K562 (cell line): ENCODE data around the gene TMEM86A. TPM values are rescaled to one million over a fixed set of nuclear protein-coding genes. Genes with fewer than 3 reads are reported as not detected.

Experiments used
- ATAC-seq: fragments of 200-7000 bp; cut with Tn5 transposase; 3 replicates; pipeline ENCODE4 v1.9.1; 2020; ENCODE audit warnings: moderate library complexity
- BruUV-seq: library from RNA; stranded (reverse); fragments of 400-500 nt; replicated peaks from 2 replicates; lab custom pipeline; 2021; lab: Mats Ljungman, UMichigan
- CTCF ChIA-PET: fragments of 300-600 bp; formaldehyde crosslinking; extraction: SDS; loops from one replicate; lab custom pipeline; 2021; ENCODE audit warnings: low intra/inter-chr PET ratio; lab: Yijun Ruan, JAX
- POLR2A ChIA-PET: fragments of 300-600, 350-650 bp; sonication (Branson Sonifier 250); formaldehyde crosslinking; extraction: SDS; loops from one replicate; lab custom pipeline; 2021; ENCODE audit warnings: antibody characterized with exemption, inconsistent platforms; lab: Yijun Ruan, JAX
- DNase-seq, 4 experiments: peaks; one replicate each; pipeline versions ENCODE4 v3.0.0 to v3.0.0-alpha.2; 2011 to 2018; ENCODE audit warnings: low spot score in 3 of 4, mixed read lengths in 3 of 4; ENCODE audit errors: extremely low read depth in 1 of 4
- FAIRE-seq: peaks from 2 replicates; lab custom pipeline; 2011; peaks lifted over from hg19 to GRCh38; lab: Jason Lieb, UNC
- H2AFZ ChIP-seq: 2 replicates; pipeline ENCODE4 v1.6.0; 2011; ENCODE audit warnings: low read depth, low read length, control low read depth, inconsistent platforms
- H3K27ac ChIP-seq: fragments of 200-600 bp; 3 replicates; pipeline ENCODE4 v1.8.0; 2011; ENCODE audit warnings: low read depth, mild to moderate bottlenecking, control low read depth, inconsistent platforms, low read length, moderate library complexity, mixed read lengths; ENCODE audit errors: extremely low read depth
- H3K27me3 ChIP-seq, 2 experiments: fragments of 300-600 bp in 1 of 2; 2 replicates in 1 of 2; 3 replicates in 1 of 2; pipeline versions ENCODE4 v1.6.0 to v1.8.0; 2011; ENCODE audit warnings: inconsistent platforms in 2 of 2, low read length in 2 of 2, mild to moderate bottlenecking in 1 of 2, mixed read lengths in 1 of 2, moderate library complexity in 1 of 2; ENCODE audit not compliant: control insufficient read depth in 2 of 2, insufficient read depth in 2 of 2
- H3K36me3 ChIP-seq: fragments of 300-600 bp; 3 replicates; pipeline ENCODE4 v1.8.0; 2011; ENCODE audit warnings: mild to moderate bottlenecking, low read length, inconsistent platforms; ENCODE audit not compliant: control insufficient read depth, insufficient read depth
- H3K4me1 ChIP-seq, 2 experiments: fragments of 200-600 bp in 1 of 2; replicated peaks in 1 of 2; 2 replicates in 1 of 2; 3 replicates in 1 of 2; pipeline versions ENCODE4 v1.5.1 to v1.8.0; 2011; ENCODE audit warnings: inconsistent platforms in 2 of 2, low read length in 2 of 2, mild to moderate bottlenecking in 1 of 2, mixed read lengths in 1 of 2, moderate library complexity in 1 of 2; ENCODE audit not compliant: control insufficient read depth in 2 of 2, insufficient read depth in 2 of 2
- H3K4me2 ChIP-seq: 2 replicates; pipeline ENCODE4 v1.6.1; 2011; ENCODE audit warnings: low read length, control low read depth, inconsistent platforms, mixed read lengths; ENCODE audit not compliant: insufficient read depth
- H3K4me3 ChIP-seq: fragments of 200-600 bp; sonication (generic), shearing (Covaris generic); 2 replicates; pipeline ENCODE4 v1.5.1; 2016; ENCODE audit warnings: control low read depth, inconsistent platforms
- H3K79me2 ChIP-seq: fragments of 200-600 bp; 3 replicates; pipeline ENCODE4 v1.8.0; 2011; ENCODE audit warnings: low read length, inconsistent platforms; ENCODE audit not compliant: control insufficient read depth, insufficient read depth
- H3K9ac ChIP-seq, 2 experiments: 2 replicates each; pipeline versions ENCODE4 v1.6.0 to v1.6.1; 2011; ENCODE audit warnings: low read depth in 2 of 2, low read length in 2 of 2, control low read depth in 1 of 2, inconsistent platforms in 1 of 2, mild to moderate bottlenecking in 1 of 2, mixed read lengths in 1 of 2; ENCODE audit not compliant: insufficient read depth in 1 of 2
- H3K9me1 ChIP-seq: one replicate; pipeline ENCODE4 v1.6.0; 2011; ENCODE audit warnings: inconsistent platforms, mild to moderate bottlenecking, low read length, moderate library complexity; ENCODE audit not compliant: control insufficient read depth, insufficient read depth
- H3K9me3 ChIP-seq: replicated peaks from 2 replicates; pipeline ENCODE4 v1.5.1; 2011; ENCODE audit warnings: low read depth, low read length, inconsistent platforms; ENCODE audit not compliant: control insufficient read depth, insufficient read depth
- H4K20me1 ChIP-seq: replicated peaks from 2 replicates; pipeline ENCODE4 v1.6.1; 2011; ENCODE audit warnings: low read length, inconsistent platforms, mixed read lengths; ENCODE audit not compliant: control insufficient read depth, insufficient read depth
- C11orf30 ChIP-seq: fragments of 450-650 bp; IDR thresholded peaks from 2 replicates; pipeline ENCODE4 v1.6.1; 2016; ENCODE audit warnings: low read depth, mild to moderate bottlenecking
- CREM ChIP-seq: IDR thresholded peaks from 2 replicates; pipeline ENCODE4 v1.6.1; 2014; ENCODE audit warnings: antibody characterized with exemption, low read depth
- EWSR1 ChIP-seq: fragments of 450-650 bp; IDR thresholded peaks from 2 replicates; pipeline ENCODE4 v1.6.1; 2018; ENCODE audit warnings: borderline replicate concordance, mild to moderate bottlenecking, low read depth, moderate library complexity; ENCODE audit not compliant: partially characterized antibody
- JUND ChIP-seq, 2 experiments: IDR thresholded peaks; 2 replicates in 1 of 2; 3 replicates in 1 of 2; pipeline ENCODE4 v1.6.1; 2011; ENCODE audit warnings: borderline replicate concordance in 2 of 2, low read depth in 2 of 2, low read length in 2 of 2, improper control_type of control experiment in 1 of 2, missing biosample characterization in 1 of 2, missing genetic modification characterization in 1 of 2, missing genetic modification reagents in 1 of 2
- MAFG ChIP-seq: fragments of 450-650 bp; conservative IDR thresholded peaks from 2 replicates; pipeline ENCODE4 v1.6.1; 2016; ENCODE audit warnings: missing genetic modification characterization, missing compliant biosample characterization
- MYC ChIP-seq, 2 experiments: fragments of 250-450 bp in 1 of 2; sonication (Bioruptor Pico) in 1 of 2; IDR thresholded peaks; 2 replicates each; pipeline versions ENCODE4 v1.5.1 to v1.6.1; 2012 to 2021; ENCODE audit warnings: low read depth in 2 of 2, borderline replicate concordance in 1 of 2, improper control_type of control experiment in 1 of 2, low read length in 1 of 2, mild to moderate bottlenecking in 1 of 2, moderate library complexity in 1 of 2
- SMC3 ChIP-seq: conservative IDR thresholded peaks from 2 replicates; pipeline ENCODE4 v1.6.1; 2011; ENCODE audit warnings: low read depth, low read length, improper control_type of control experiment; ENCODE audit not compliant: insufficient read depth
- TSHZ1 ChIP-seq: fragments of 250-450 bp; sonication (Bioruptor Pico); IDR thresholded peaks from 2 replicates; pipeline ENCODE4 v1.4.0; 2020; ENCODE audit warnings: mild to moderate bottlenecking, moderate library complexity
- VEZF1 ChIP-seq: fragments of 200-800 bp; sonication (Bioruptor generic); IDR thresholded peaks from 2 replicates; pipeline ENCODE4 v1.6.1; 2017; ENCODE audit warnings: missing genetic modification characterization, missing compliant biosample characterization
- ZFP36 ChIP-seq: fragments of 150-350 bp; IDR thresholded peaks from 2 replicates; pipeline ENCODE4 v1.6.1; 2018; ENCODE audit warnings: low read length, low read depth; ENCODE audit not compliant: partially characterized antibody
- ZNF740 ChIP-seq, 3 experiments: fragments of 200-800 bp in 1 of 3; sonication (Bioruptor generic) in 1 of 3; sonication (generic) in 1 of 3; formaldehyde crosslinking in 1 of 3; IDR thresholded peaks; 2 replicates each; pipeline versions ENCODE4 v1.6.1 to v1.8.0; 2016 to 2022; ENCODE audit warnings: mild to moderate bottlenecking in 2 of 3, missing compliant biosample characterization in 2 of 3, missing genetic modification characterization in 2 of 3, missing genetic modification reagents in 1 of 3
- ZNF75A ChIP-seq: fragments of 450-650 bp; formaldehyde crosslinking; IDR thresholded peaks from 2 replicates; pipeline ENCODE4 v1.4.0; 2020; ENCODE audit warnings: mild to moderate bottlenecking
- WGBS: fragments of 100-300 bp; shearing (Covaris generic); methylation state at CpG from one replicate; pipeline ENCODE4 v1.1.6; 2016; ENCODE audit warnings: low coverage, mixed read lengths; ENCODE audit not compliant: insufficient coverage; ENCODE audit errors: missing lambda C conversion rate; 5-methylcytosine and 5-hydroxymethylcytosine counted together
- in situ Hi-C: fragments of 300-500 bp; cut with MboI; formaldehyde crosslinking; loops from 4 replicates; pipeline ENCODE4 v1.15.0; 2018; ENCODE audit warnings: inconsistent platforms, mixed read lengths
- intact Hi-C: fragments of 100-400 bp; cut with micrococcal nuclease; formaldehyde crosslinking; loops from 2 replicates; pipeline ENCODE4 v1.14.2; 2022
- polyA plus RNA-seq, 8 experiments: library from polyadenylated mRNA; depleted of rRNA in 4 of 8; stranded (reverse) in 5 of 8; unstranded in 3 of 8; fragments of >200 nt; fragmentation: Nextera tagmentation in 2 of 8; fragmentation: Illumina TruSeq in 1 of 8; extraction: Ambion mirVana in 2 of 8; extraction: Trizol in 1 of 8; gene quantifications; 2 replicates each; pipeline versions ENCODE4 v1.2.1 to v1.2.3, GENCODE V29; 2011 to 2014; ENCODE audit warnings: inconsistent platforms in 1 of 8, missing spikeins in 1 of 8
- total RNA-seq, 7 experiments: library from RNA; depleted of rRNA in 6 of 7; stranded (reverse); fragments of >200 nt in 6 of 7; fragmentation: Illumina TruSeq in 2 of 7; extraction: Trizol in 2 of 7; gene quantifications; 2 replicates each; pipeline versions ENCODE4 v1.2.1 to v1.2.3, GENCODE V29; 2011 to 2021; ENCODE audit warnings: low replicate concordance in 1 of 7

The TMEM86A gene
- total and polyA plus RNA-seq, 9 of the 15 experiments (the other 6 are each of a cell fraction or from before 2014, with no cell fraction given) = 0.22 to 1.3 (median 0.40) TPM; not detected in 2

DNA sequence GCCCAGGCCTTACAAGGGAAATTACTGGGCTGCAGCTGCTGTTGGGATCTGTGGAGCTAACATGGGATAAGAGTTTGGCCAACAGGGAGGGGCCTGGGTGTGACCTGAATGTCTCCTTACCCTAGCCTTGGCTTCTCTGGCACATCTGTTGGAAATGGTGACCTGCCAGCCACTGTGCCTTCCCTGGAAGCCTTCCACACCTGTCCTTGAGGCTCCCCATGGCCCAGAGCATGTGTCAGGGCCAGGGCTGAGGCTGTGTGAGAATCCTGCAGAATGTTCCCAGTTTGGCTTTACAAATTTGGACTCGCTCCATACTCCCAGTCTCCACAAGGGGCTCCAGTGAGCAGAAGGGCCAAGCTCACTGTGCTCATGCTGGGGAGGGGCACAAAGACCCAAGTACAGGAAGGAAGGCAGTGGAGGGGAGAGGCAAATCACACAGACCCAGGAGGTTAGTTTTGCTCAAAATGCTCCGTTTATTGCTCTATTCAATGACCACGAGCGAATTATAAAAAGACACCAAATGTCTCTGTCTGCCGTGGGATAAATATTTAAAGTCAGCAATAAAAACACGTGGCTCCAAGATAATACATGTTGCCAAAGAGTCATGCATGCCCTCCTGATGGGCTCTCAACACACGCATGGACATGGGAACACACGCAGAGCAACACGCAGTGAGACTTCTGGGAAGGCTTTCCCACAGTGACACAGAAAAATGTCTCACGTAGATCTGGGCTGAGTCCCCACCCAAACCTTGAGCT lies 29.1 kb downstream of the TMEM86A start:
- 14% methylated on average over 10 of the region's 10 CpGs for WGBS
- POLR2A ChIA-PET = interaction anchor here (0.6 to 1.3 kb wide), 3 partner anchors 12 to 353 kb away, joined by 3 to 6 read pairs (median 3); no protein-coding TSS in a partner anchor
- Histone ChIP-seq H3K79me2 (no peaks in the 10 kb centered on the region), H3K4me1 (peaks cover 0 to 3% of the 10 kb centered on the region in 2 experiments; a peak in 1 of 5 replicates), H3K27me3 (peaks cover 0 to 32% of the 10 kb centered on the region in 2 experiments; a peak in 2 of 5 replicates), H2AFZ (peak overlapping the region; percentile 54), H4K20me1 (no peaks in the 10 kb centered on the region), H3K27ac (no peak overlapping the region), H3K36me3 (no peaks in the 10 kb centered on the region), H3K9ac (no peak overlapping the region; a peak in 1 of 4 replicates), H3K4me3 (no peak overlapping the region), H3K9me1 (no peaks in the 10 kb centered on the region), H3K9me3 (no peaks in the 10 kb centered on the region), H3K4me2 (no peak overlapping the region)
- ATAC-seq = peak; percentile 90
- CTCF ChIA-PET = interaction anchor here (0.6 kb wide), 1 partner anchor 76 kb away, joined by 4 read pairs; no protein-coding TSS in a partner anchor
- no TSS peak for BruUV-seq
- DNase-seq = peak; percentile 67 to 76 (median 73)
- intact Hi-C loops (no loop called here), in situ Hi-C loops (loop anchor here (25.0 kb wide), 1 partner anchor 190 kb away; the partner anchor contains the start of gene TSG101)
- peak; percentile 87 for FAIRE-seq
- TF ChIP-seq ZNF75A (CRISPR knock-in tag) = no peak
- TF ChIP-seq C11orf30 = peak; percentile 78; the same call in 1 of the 2 replicates
- TF ChIP-seq VEZF1 (CRISPR knock-in tag) = peak; percentile 43
- TF ChIP-seq ZFP36 = no peak
- no peak for TF ChIP-seq TSHZ1
- 0 out of 2 replicates have a peak, but pooled peaks have one; percentile 28 for TF ChIP-seq JUND (IDR thresholded peaks at IDR 0.05; ENCODE audit: borderline replicate concordance, low read depth, low read length)
- TF ChIP-seq JUND (tag; IDR thresholded peaks at IDR 0.05; ENCODE audit: borderline replicate concordance, low read depth, low read length) = no peak
- peak; percentile 17; the same call in 1 of the 2 replicates for TF ChIP-seq MAFG (tag)
- 0 out of 2 replicates have a peak, but pooled peaks have one; percentile 17 for TF ChIP-seq CREM
- TF ChIP-seq ZNF740 (CRISPR knock-in tag; IDR thresholded peaks at IDR 0.05) = no peak
- 0 out of 4 replicates have a peak, but pooled peaks of 1 of the 2 experiments have one; percentile 22 for TF ChIP-seq ZNF740 (tag; IDR thresholded peaks at IDR 0.05)
- peak; percentile 52 for TF ChIP-seq SMC3
- TF ChIP-seq EWSR1 = no peak
- TF ChIP-seq MYC (IDR thresholded peaks at IDR 0.05; ENCODE audit: low read depth, low read length) = 0 out of 2 replicates have a peak, but pooled peaks have one; percentile 32
- TF ChIP-seq MYC (CRISPR knock-in tag; IDR thresholded peaks at IDR 0.05; ENCODE audit: borderline replicate concordance, low read depth) = no peak
